Measurements from ENCODE around the gene SLC2A6.

- no peak for TF ChIP-seq CTCF (IDR thresholded peaks at IDR 0.05; ENCODE audit: low read length)
- TF ChIP-seq EZH2 (IDR thresholded peaks at IDR 0.05; ENCODE audit: borderline replicate concordance, low read length), result no peak
Observed at GRCh38 chr9:133475292-133476012, 3.4 kb downstream of the SLC2A6 start.

Measured in OCI-LY1 (cell line).